Naive thymus-derived CD4-positive, alpha-beta T cell (primary cell): ENCODE data around the gene ABCC5. TPM values are rescaled to one million over a fixed set of nuclear protein-coding genes. Genes with fewer than 3 reads are reported as not detected.

Experiments used
- ATAC-seq: fragments of 150-1000 bp; cut with Tn5 transposase; 2 replicates; pipeline ENCODE4 v1.10.0; 2021; ENCODE audit warnings: mild to moderate bottlenecking, moderate library complexity
- CTCF ChIA-PET: fragments of 350-600 bp; sonication (Branson Sonifier 250); formaldehyde crosslinking; loops from one replicate; lab custom pipeline; 2021; ENCODE audit warnings: antibody characterized with exemption; lab: Charles Lee
- POLR2A ChIA-PET: fragments of 350-600 bp; sonication (Branson Sonifier 250); formaldehyde crosslinking; loops from one replicate; lab custom pipeline; 2021; ENCODE audit warnings: antibody characterized with exemption, inconsistent platforms; lab: Charles Lee
- DNase-seq, 9 donors: peaks; one replicate each; pipeline versions ENCODE4 v3.0.0 to v3.0.0-alpha.2; 2020 to 2022; ENCODE audit warnings: mixed read lengths in 1 of 9
- H3K27ac ChIP-seq: one replicate; pipeline ENCODE4 v1.7.0; 2013; ENCODE audit warnings: mild to moderate bottlenecking, low read depth, low read length, moderate library complexity
- H3K27me3 ChIP-seq, 2 donors: one replicate each; pipeline ENCODE4 v1.7.0; 2013; ENCODE audit warnings: low read length in 2 of 2, mild to moderate bottlenecking in 2 of 2, moderate library complexity in 2 of 2; ENCODE audit not compliant: control insufficient read depth in 2 of 2, insufficient read depth in 2 of 2
- H3K36me3 ChIP-seq, 3 experiments: 1 replicate in 2 of 3; 2 replicates in 1 of 3; pipeline ENCODE4 v1.7.0; 2013; ENCODE audit warnings: low read length in 3 of 3, mild to moderate bottlenecking in 3 of 3, moderate library complexity in 1 of 3; ENCODE audit not compliant: insufficient read depth in 3 of 3, control insufficient read depth in 2 of 3
- H3K4me1 ChIP-seq, 2 donors: one replicate each; pipeline ENCODE4 v1.7.0; 2013; ENCODE audit warnings: low read length in 2 of 2, mild to moderate bottlenecking in 2 of 2, moderate library complexity in 1 of 2; ENCODE audit not compliant: control insufficient read depth in 2 of 2, insufficient read depth in 2 of 2
- H3K4me3 ChIP-seq: 2 replicates; pipeline ENCODE4 v1.7.0; 2013; ENCODE audit warnings: mild to moderate bottlenecking, low read length
- H3K9me3 ChIP-seq, 3 experiments: 1 replicate in 2 of 3; 2 replicates in 1 of 3; pipeline ENCODE4 v1.7.0; 2013; ENCODE audit warnings: low read length in 3 of 3; ENCODE audit not compliant: control insufficient read depth in 2 of 3
- H3K27ac Mint-ChIP-seq, 9 donors: one replicate each; pipeline ENCODE4 v1.8.0; 2020 to 2022; ENCODE audit warnings: mixed read lengths in 9 of 9, mild to moderate bottlenecking in 8 of 9, moderate library complexity in 5 of 9, inconsistent platforms in 2 of 9
- H3K27me3 Mint-ChIP-seq, 5 donors: one replicate each; pipeline ENCODE4 v1.8.0; 2021 to 2022; ENCODE audit warnings: mixed read lengths in 5 of 5, mild to moderate bottlenecking in 1 of 5
- H3K36me3 Mint-ChIP-seq, 5 donors: one replicate each; pipeline ENCODE4 v1.8.0; 2020 to 2022; ENCODE audit warnings: mixed read lengths in 5 of 5, mild to moderate bottlenecking in 3 of 5, inconsistent platforms in 1 of 5
- H3K4me1 Mint-ChIP-seq, 7 donors: one replicate each; pipeline ENCODE4 v1.8.0; 2020 to 2022; ENCODE audit warnings: mixed read lengths in 7 of 7, mild to moderate bottlenecking in 3 of 7, inconsistent platforms in 1 of 7
- H3K4me3 Mint-ChIP-seq, 10 donors: one replicate each; pipeline ENCODE4 v1.8.0; 2020 to 2022; ENCODE audit warnings: mild to moderate bottlenecking in 10 of 10, mixed read lengths in 10 of 10, moderate library complexity in 6 of 10, inconsistent platforms in 2 of 10
- H3K9me3 Mint-ChIP-seq, 11 donors: one replicate each; pipeline ENCODE4 v1.8.0; 2020 to 2022; ENCODE audit warnings: mixed read lengths in 11 of 11, mild to moderate bottlenecking in 4 of 11, inconsistent platforms in 1 of 11, moderate library complexity in 1 of 11
- intact Hi-C, 2 donors: fragments of 100-400 bp; cut with micrococcal nuclease; formaldehyde crosslinking; loops; one replicate each; pipeline ENCODE4 v1.15.1; 2023
- polyA plus RNA-seq, 2 donors: library from polyadenylated mRNA; unstranded; fragments of 300-500 nt; fragmentation: Illumina TruSeq; gene quantifications; one replicate each; pipeline ENCODE4 v1.2.3, GENCODE V29; 2021
- total RNA-seq, 6 experiments: library from RNA in 5 of 6; stranded (reverse) in 5 of 6; gene quantifications; 1 replicate in 5 of 6; 2 replicates in 1 of 6; pipeline ENCODE4 v1.2.3 and lab custom pipeline; 2021 to 2026

The ABCC5 gene
- total and polyA plus RNA-seq, 7 experiments from 2014 or later: 8.6 to 50.4 (median 24.7) TPM

- no peaks in the 10 kb centered on the region for H3K4me1 Mint-ChIP-seq
- H3K36me3 Mint-ChIP-seq: peaks cover 7 to 67% (median 30%) of the 10 kb centered on the region in 5 donors
- Histone ChIP-seq H3K36me3 (peaks cover 0 to 29% (median 0%) of the 10 kb centered on the region in 3 experiments), H3K27me3 (no peaks in the 10 kb centered on the region), H3K4me1 (no peaks in the 10 kb centered on the region), H3K9me3 (no peaks in the 10 kb centered on the region), H3K4me3 (no peak overlapping the region), H3K27ac (no peak overlapping the region)
- no peak overlapping the region for H3K4me3 Mint-ChIP-seq
- no peak overlapping the region for H3K27ac Mint-ChIP-seq
- intact Hi-C loops: no loop called here
- ChIA-PET POLR2A (no interaction called here), CTCF (no interaction called here)
- no peaks in the 10 kb centered on the region for H3K9me3 Mint-ChIP-seq
- ATAC-seq: no peak
- no peaks in the 10 kb centered on the region for H3K27me3 Mint-ChIP-seq
- DNase-seq: no peak
These were observed 66.2 kb downstream of the ABCC5 start for GRCh38 chr3:183951459-183951858.

DNA sequence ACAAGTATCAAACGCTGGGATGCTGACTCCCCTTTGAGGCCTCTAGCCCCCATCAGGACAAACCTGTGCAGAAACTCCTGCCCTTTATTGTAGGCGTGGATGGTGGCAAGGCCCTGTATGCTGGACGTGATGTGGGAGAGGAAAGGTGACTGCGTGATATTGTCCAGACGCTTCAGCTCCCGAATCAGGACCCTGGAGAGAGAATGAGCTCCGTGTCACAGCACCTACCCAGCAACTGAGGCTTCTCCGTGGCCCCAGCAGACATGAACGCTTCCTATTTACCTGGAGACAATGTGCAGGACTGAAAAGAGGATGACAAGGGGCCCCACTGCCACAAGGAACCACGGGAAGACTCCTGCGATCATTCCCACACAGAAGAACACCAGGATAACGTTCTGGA is 68.0 kb downstream of the ABCC5 start:
- CTCF ChIA-PET: no interaction called here
- H3K36me3 ChIP-seq: peaks cover 0 to 46% (median 8%) of the 10 kb centered on the region in 3 experiments
- H3K4me1 ChIP-seq: no peaks in the 10 kb centered on the region
- Mint-ChIP-seq H3K27ac (no peak overlapping the region), H3K27me3 (no peaks in the 10 kb centered on the region), H3K9me3 (no peaks in the 10 kb centered on the region), H3K4me3 (no peak overlapping the region), H3K4me1 (no peaks in the 10 kb centered on the region), H3K36me3 (peaks cover 0 to 71% (median 38%) of the 10 kb centered on the region in 5 donors)
- no peak overlapping the region for H3K27ac ChIP-seq
- no peaks in the 10 kb centered on the region for H3K27me3 ChIP-seq
- H3K9me3 ChIP-seq: no peaks in the 10 kb centered on the region
- POLR2A ChIA-PET: no interaction called here
- intact Hi-C loops: no loop called here
- H3K4me3 ChIP-seq: no peak overlapping the region
- ATAC-seq: no peak
- DNase-seq: no peak

DNA sequence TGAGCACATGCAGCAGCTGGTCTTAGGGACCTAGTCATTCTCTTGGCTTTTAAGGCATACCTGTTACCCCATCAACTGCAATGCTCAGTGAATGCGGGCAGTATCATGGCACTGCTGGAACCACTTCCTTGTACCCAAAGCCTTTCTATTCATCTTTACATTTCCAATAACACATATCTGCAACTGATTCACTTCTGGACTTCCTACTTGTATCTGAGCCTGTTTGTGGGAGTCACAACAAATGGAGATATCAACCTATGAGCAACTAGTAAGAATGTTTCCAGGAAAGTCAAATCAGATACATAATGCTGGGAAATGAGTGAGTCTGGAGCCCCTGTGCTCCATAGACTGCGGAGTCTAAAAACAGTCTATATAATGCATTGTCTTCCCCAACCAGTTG is 71.6 kb downstream of the ABCC5 start:
- no peaks in the 10 kb centered on the region for H3K9me3 ChIP-seq
- no peaks in the 10 kb centered on the region for H3K27me3 ChIP-seq
- ATAC-seq: no peak
- no peak overlapping the region for H3K27ac ChIP-seq
- intact Hi-C loops: no loop called here
- peaks cover 0 to 66% (median 38%) of the 10 kb centered on the region in 5 donors for H3K36me3 Mint-ChIP-seq
- POLR2A ChIA-PET: no interaction called here
- H3K4me1 Mint-ChIP-seq: no peaks in the 10 kb centered on the region
- no peak for DNase-seq
- CTCF ChIA-PET: no interaction called here
- H3K27me3 Mint-ChIP-seq: no peaks in the 10 kb centered on the region
- no peaks in the 10 kb centered on the region for H3K4me1 ChIP-seq
- H3K4me3 Mint-ChIP-seq: no peak overlapping the region
- no peaks in the 10 kb centered on the region for H3K9me3 Mint-ChIP-seq
- H3K4me3 ChIP-seq: no peak overlapping the region
- peaks cover 0 to 50% (median 8%) of the 10 kb centered on the region in 3 experiments for H3K36me3 ChIP-seq
- H3K27ac Mint-ChIP-seq: no peak overlapping the region

- CTCF ChIA-PET: no interaction called here
- peaks cover 0 to 60% (median 33%) of the 10 kb centered on the region in 5 donors for H3K36me3 Mint-ChIP-seq
These were observed 72.9 kb downstream of the ABCC5 start for GRCh38 chr3:183944775-183945174.

GRCh38 chr3:183943739-183944138 is 73.9 kb downstream of the ABCC5 start:
- no peaks in the 10 kb centered on the region for H3K4me1 Mint-ChIP-seq
- H3K9me3 Mint-ChIP-seq: no peaks in the 10 kb centered on the region
- Histone ChIP-seq H3K4me3 (no peak overlapping the region), H3K27ac (no peak overlapping the region), H3K27me3 (no peaks in the 10 kb centered on the region), H3K4me1 (no peaks in the 10 kb centered on the region), H3K36me3 (peaks cover 0 to 38% (median 13%) of the 10 kb centered on the region in 3 experiments), H3K9me3 (no peaks in the 10 kb centered on the region)
- H3K27me3 Mint-ChIP-seq: no peaks in the 10 kb centered on the region
- no peak overlapping the region for H3K27ac Mint-ChIP-seq
- intact Hi-C loops: no loop called here
- ChIA-PET POLR2A (no interaction called here), CTCF (no interaction called here)
- no peak for ATAC-seq
- no peak for DNase-seq
- peaks cover 0 to 57% (median 29%) of the 10 kb centered on the region in 5 donors for H3K36me3 Mint-ChIP-seq
- no peak overlapping the region for H3K4me3 Mint-ChIP-seq

More at GRCh38 chr3:183944775-183945174, 72.9 kb downstream of the ABCC5 start:
- no peaks in the 10 kb centered on the region for H3K9me3 ChIP-seq
- Mint-ChIP-seq H3K4me1 (no peaks in the 10 kb centered on the region), H3K27me3 (no peaks in the 10 kb centered on the region), H3K4me3 (no peak overlapping the region), H3K9me3 (no peaks in the 10 kb centered on the region), H3K27ac (no peak overlapping the region)
- intact Hi-C loops: no loop called here
- POLR2A ChIA-PET: no interaction called here
- H3K27me3 ChIP-seq: no peaks in the 10 kb centered on the region
- no peak for ATAC-seq
- no peak overlapping the region for H3K4me3 ChIP-seq
- no peak for DNase-seq
- peaks cover 0 to 44% (median 10%) of the 10 kb centered on the region in 3 experiments for H3K36me3 ChIP-seq
- no peak overlapping the region for H3K27ac ChIP-seq
- H3K4me1 ChIP-seq: no peaks in the 10 kb centered on the region

- ChIA-PET CTCF (no interaction called here), POLR2A (interaction anchor here (0.7 kb wide), 1 partner anchor 95 kb away, joined by 3 read pairs; no protein-coding TSS in a partner anchor)
- Mint-ChIP-seq H3K27ac (no peak overlapping the region), H3K4me1 (no peaks in the 10 kb centered on the region), H3K36me3 (peaks cover 4 to 58% (median 32%) of the 10 kb centered on the region in 5 donors), H3K9me3 (no peaks in the 10 kb centered on the region), H3K4me3 (no peak overlapping the region), H3K27me3 (no peaks in the 10 kb centered on the region)
- Histone ChIP-seq H3K4me3 (no peak overlapping the region), H3K36me3 (peaks cover 0 to 43% (median 13%) of the 10 kb centered on the region in 3 experiments), H3K4me1 (no peaks in the 10 kb centered on the region), H3K9me3 (no peaks in the 10 kb centered on the region), H3K27me3 (no peaks in the 10 kb centered on the region), H3K27ac (no peak overlapping the region)
- DNase-seq (no peak), ATAC-seq (no peak)
- intact Hi-C loops: no loop called here
These were observed 76.5 kb downstream of the ABCC5 start for GRCh38 chr3:183941216-183941615.

GRCh38 chr3:183937601-183938286 is 79.9 kb downstream of the ABCC5 start:
- Mint-ChIP-seq H3K27me3 (no peaks in the 10 kb centered on the region), H3K4me3 (no peak overlapping the region), H3K9me3 (no peaks in the 10 kb centered on the region), H3K27ac (peak overlapping the region in 1 of 9 donors; percentile 9), H3K36me3 (peaks cover 4 to 45% (median 10%) of the 10 kb centered on the region in 5 donors), H3K4me1 (no peaks in the 10 kb centered on the region)
- Histone ChIP-seq H3K36me3 (peaks cover 0 to 21% (median 12%) of the 10 kb centered on the region in 3 experiments), H3K4me1 (no peaks in the 10 kb centered on the region), H3K9me3 (no peaks in the 10 kb centered on the region), H3K27me3 (no peaks in the 10 kb centered on the region), H3K27ac (no peak overlapping the region), H3K4me3 (no peak overlapping the region)
- intact Hi-C loops: no loop called here
- ATAC-seq (no peak), DNase-seq (no peak)
- POLR2A ChIA-PET: no interaction called here
- CTCF ChIA-PET: interaction anchor here (0.6 kb wide), 1 partner anchor 122 kb away, joined by 4 read pairs; no protein-coding TSS in a partner anchor
